Endothelial cell of umbilical vein (primary cell): ENCODE data around the gene PRPF8. TPM values are rescaled to one million over a fixed set of nuclear protein-coding genes. Genes with fewer than 3 reads are reported as not detected.
"Not testable (repeated sequence)": the region's sequence is repeated elsewhere in the genome, so short reads cannot be mapped to it uniquely, and the experiment has no call there.

Experiments used
- BruUV-seq: library from RNA; stranded (reverse); fragments of 400-500 nt; replicated peaks from 2 replicates; lab custom pipeline; 2021; lab: Mats Ljungman, UMichigan
- CTCF ChIA-PET: fragments of 300-600, 350-600 bp; sonication (Branson Sonifier 250); formaldehyde crosslinking; loops from one replicate; lab custom pipeline; 2021; ENCODE audit warnings: antibody characterized with exemption, inconsistent platforms; lab: Charles Lee
- POLR2A ChIA-PET: fragments of 300-600, 350-600 bp; sonication (Branson Sonifier 250); formaldehyde crosslinking; loops from one replicate; lab custom pipeline; 2021; ENCODE audit warnings: antibody characterized with exemption, inconsistent platforms; lab: Charles Lee
- DNase-seq: peaks from one replicate; pipeline ENCODE4 v3.0.0-alpha.2; 2011; ENCODE audit warnings: low read depth, low spot score
- FAIRE-seq: peaks from 2 replicates; lab custom pipeline; 2011; peaks lifted over from hg19 to GRCh38; lab: Jason Lieb, UNC
- H2AFZ ChIP-seq: 2 replicates; pipeline ENCODE4 v1.6.0; 2012; ENCODE audit warnings: low read depth, low read length, control low read depth, inconsistent platforms
- H3K27ac ChIP-seq: 2 replicates; pipeline ENCODE4 v1.5.1; 2011; ENCODE audit warnings: low read depth, mild to moderate bottlenecking, control low read depth, low read length, moderate library complexity; ENCODE audit not compliant: insufficient read depth
- H3K27me3 ChIP-seq, 2 experiments: 2 replicates each; pipeline versions ENCODE4 v1.6.0 to v1.6.1; 2011; ENCODE audit warnings: low read length in 2 of 2, mixed read lengths in 1 of 2; ENCODE audit not compliant: control insufficient read depth in 2 of 2, insufficient read depth in 2 of 2
- H3K36me3 ChIP-seq, 2 experiments: 2 replicates in 1 of 2; 3 replicates in 1 of 2; pipeline ENCODE4 v1.5.1; 2011; ENCODE audit warnings: low read length in 2 of 2, mild to moderate bottlenecking in 1 of 2, moderate library complexity in 1 of 2; ENCODE audit not compliant: control insufficient read depth in 2 of 2, insufficient read depth in 2 of 2; ENCODE audit errors: extremely low read depth in 1 of 2
- H3K4me1 ChIP-seq: 3 replicates; pipeline ENCODE4 v1.5.1; 2011; ENCODE audit warnings: mild to moderate bottlenecking, low read length; ENCODE audit not compliant: control insufficient read depth, insufficient read depth; ENCODE audit errors: extremely low read depth
- H3K4me2 ChIP-seq: 2 replicates; pipeline ENCODE4 v1.6.1; 2011; ENCODE audit warnings: low read length, control low read depth, mixed read lengths; ENCODE audit not compliant: insufficient read depth
- H3K4me3 ChIP-seq, 3 experiments: fragments of 200-600 bp in 1 of 3; sonication (generic), shearing (Covaris generic) in 1 of 3; replicated peaks in 1 of 3; 2 replicates each; pipeline ENCODE4 v1.5.1; 2011 to 2016; ENCODE audit warnings: control low read depth in 3 of 3, low read length in 3 of 3, mild to moderate bottlenecking in 2 of 3, inconsistent platforms in 1 of 3, low read depth in 1 of 3, moderate library complexity in 1 of 3; ENCODE audit not compliant: insufficient read depth in 1 of 3
- H3K79me2 ChIP-seq: 2 replicates; pipeline ENCODE4 v1.6.0; 2012; ENCODE audit warnings: low read length, inconsistent platforms; ENCODE audit not compliant: control insufficient read depth, insufficient read depth
- H3K9ac ChIP-seq: replicated peaks from 2 replicates; pipeline ENCODE3; 2011; ENCODE audit warnings: low read length, control low read depth; ENCODE audit not compliant: insufficient read depth; ENCODE audit errors: extremely low read depth
- H3K9me1 ChIP-seq: replicated peaks from 3 replicates; pipeline ENCODE4 v1.6.0; 2011; ENCODE audit warnings: mild to moderate bottlenecking, low read length; ENCODE audit not compliant: control insufficient read depth, insufficient read depth; ENCODE audit errors: extremely low read depth
- H3K9me3 ChIP-seq: replicated peaks from 2 replicates; pipeline ENCODE4 v1.5.1; 2012; ENCODE audit warnings: low read length, inconsistent platforms; ENCODE audit not compliant: control insufficient read depth, insufficient read depth
- H4K20me1 ChIP-seq: replicated peaks from 2 replicates; pipeline ENCODE3; 2011; ENCODE audit warnings: mild to moderate bottlenecking, low read length; ENCODE audit not compliant: control insufficient read depth, insufficient read depth; ENCODE audit errors: extremely low read depth
- EZH2 ChIP-seq: IDR thresholded peaks from 2 replicates; pipeline ENCODE4 v1.6.1; 2012; ENCODE audit warnings: borderline replicate concordance, low read depth, mild to moderate bottlenecking, moderate library complexity, low read length, inconsistent platforms; ENCODE audit not compliant: severe bottlenecking
- FOS ChIP-seq: IDR thresholded peaks from 2 replicates; pipeline ENCODE4 v1.6.1; 2011; ENCODE audit warnings: mild to moderate bottlenecking, low read length, moderate library complexity, borderline replicate concordance; ENCODE audit not compliant: insufficient read depth
- GATA2 ChIP-seq: IDR thresholded peaks from 2 replicates; pipeline ENCODE4 v1.7.0; 2011; ENCODE audit warnings: low read depth, mild to moderate bottlenecking, moderate library complexity, mixed read lengths, low read length; ENCODE audit not compliant: insufficient read length, insufficient read depth
- JUN ChIP-seq: IDR thresholded peaks from 2 replicates; pipeline ENCODE4 v1.6.1; 2011; ENCODE audit warnings: borderline replicate concordance, low read depth; ENCODE audit not compliant: insufficient read length, insufficient read depth
- MAX ChIP-seq: IDR thresholded peaks from 2 replicates; pipeline ENCODE4 v1.6.1; 2011; ENCODE audit not compliant: insufficient read depth, insufficient read length
- MYC ChIP-seq: IDR thresholded peaks from one replicate; pipeline ENCODE4 v1.6.1; 2011; ENCODE audit warnings: mild to moderate bottlenecking, low read depth, low read length
- POLR2A ChIP-seq: IDR thresholded peaks from 2 replicates; pipeline ENCODE4 v1.6.1; 2012; ENCODE audit warnings: low read depth, mild to moderate bottlenecking, control low read depth, low read length
- POLR2AphosphoS5 ChIP-seq: IDR thresholded peaks from 2 replicates; pipeline ENCODE4 v1.6.1; 2012; ENCODE audit warnings: low read depth, mild to moderate bottlenecking, control low read depth, low read length, moderate library complexity; ENCODE audit not compliant: insufficient read depth
- dilution Hi-C: fragments of 300-500 bp; cut with MboI; formaldehyde crosslinking; loops from one replicate; pipeline ENCODE4 v1.15.0; 2019; ENCODE audit warnings: low sequenced_read_pairs; ENCODE audit not compliant: extremely low pct_ligation_motif_present
- intact Hi-C: fragments of 100-400 bp; cut with micrococcal nuclease; formaldehyde crosslinking; loops from one replicate; pipeline ENCODE4 v1.10.0; 2022
- polyA plus RNA-seq, 4 experiments: library from polyadenylated mRNA; depleted of rRNA in 3 of 4; stranded (reverse) in 3 of 4; unstranded in 1 of 4; fragments of >200 nt; gene quantifications; 2 replicates each; pipeline versions ENCODE4 v1.2.1 to v1.2.3, GENCODE V29; 2011 to 2012; ENCODE audit warnings: missing spikeins in 1 of 4
- total RNA-seq: library from RNA; stranded (reverse); gene quantifications from 2 replicates; pipeline ENCODE4 v1.2.3, GENCODE V29; 2021
- TF ChIP-seq, protein P1 (sequence below), 2 donors: IDR thresholded peaks; 1 replicate in 1 of 2; 2 replicates in 1 of 2; pipeline ENCODE4 v1.5.1; 2011; ENCODE audit warnings: low read length in 2 of 2, mild to moderate bottlenecking in 2 of 2, moderate library complexity in 2 of 2, control low read depth in 1 of 2, inconsistent platforms in 1 of 2, low read depth in 1 of 2; ENCODE audit not compliant: insufficient read depth in 1 of 2; ENCODE audit errors: extremely low read depth in 1 of 2

The PRPF8 gene
- total and polyA plus RNA-seq, 2 donors (not counting 3 experiments of a cell fraction or from before 2014, with no cell fraction given), result 215 to 301 TPM

GRCh38 chr17:1673041-1673785, 11.5 kb downstream of the PRPF8 start:
- no peaks in the 10 kb centered on the region for H3K27me3 ChIP-seq
- CTCF ChIA-PET, result interaction anchor here (1.2 to 1.4 kb wide), 2 partner anchors 14 to 110 kb away, joined by 4 read pairs; no protein-coding TSS in a partner anchor
- H4K20me1 ChIP-seq, result no peaks in the 10 kb centered on the region
- H3K4me2 ChIP-seq, result no peak overlapping the region
- H3K36me3 ChIP-seq, result peaks cover 39 to 55% of the 10 kb centered on the region in 2 experiments
- no peaks in the 10 kb centered on the region for H3K9me3 ChIP-seq
- FAIRE-seq (no peak), DNase-seq (no peak)
- intact Hi-C loops, result no loop called here
- no peak for TF ChIP-seq FOS
- TF ChIP-seq POLR2A, result no peak
- TF ChIP-seq POLR2AphosphoS5, result no peak
- no peak for TF ChIP-seq GATA2
- TF ChIP-seq MAX, result no peak
- TF ChIP-seq MYC, result no peak
- TF ChIP-seq EZH2, result no peak
- TF ChIP-seq, protein P1, sequence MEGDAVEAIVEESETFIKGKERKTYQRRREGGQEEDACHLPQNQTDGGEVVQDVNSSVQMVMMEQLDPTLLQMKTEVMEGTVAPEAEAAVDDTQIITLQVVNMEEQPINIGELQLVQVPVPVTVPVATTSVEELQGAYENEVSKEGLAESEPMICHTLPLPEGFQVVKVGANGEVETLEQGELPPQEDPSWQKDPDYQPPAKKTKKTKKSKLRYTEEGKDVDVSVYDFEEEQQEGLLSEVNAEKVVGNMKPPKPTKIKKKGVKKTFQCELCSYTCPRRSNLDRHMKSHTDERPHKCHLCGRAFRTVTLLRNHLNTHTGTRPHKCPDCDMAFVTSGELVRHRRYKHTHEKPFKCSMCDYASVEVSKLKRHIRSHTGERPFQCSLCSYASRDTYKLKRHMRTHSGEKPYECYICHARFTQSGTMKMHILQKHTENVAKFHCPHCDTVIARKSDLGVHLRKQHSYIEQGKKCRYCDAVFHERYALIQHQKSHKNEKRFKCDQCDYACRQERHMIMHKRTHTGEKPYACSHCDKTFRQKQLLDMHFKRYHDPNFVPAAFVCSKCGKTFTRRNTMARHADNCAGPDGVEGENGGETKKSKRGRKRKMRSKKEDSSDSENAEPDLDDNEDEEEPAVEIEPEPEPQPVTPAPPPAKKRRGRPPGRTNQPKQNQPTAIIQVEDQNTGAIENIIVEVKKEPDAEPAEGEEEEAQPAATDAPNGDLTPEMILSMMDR (IDR thresholded peaks at IDR 0.05; ENCODE audit: extremely low read depth in 1 of 2, insufficient read depth in 1 of 2, low read depth in 1 of 2, low read length in 2 of 2), result no peak
- no peak for TF ChIP-seq JUN
- no peak overlapping the region for H2AFZ ChIP-seq
- H3K4me3 ChIP-seq, result no peak overlapping the region
- no peak overlapping the region for H3K9ac ChIP-seq
- POLR2A ChIA-PET, result no interaction called here
- no peak overlapping the region for H3K27ac ChIP-seq
- peaks cover 6% of the 10 kb centered on the region for H3K79me2 ChIP-seq
- no peaks in the 10 kb centered on the region for H3K4me1 ChIP-seq
- no peaks in the 10 kb centered on the region for H3K9me1 ChIP-seq
- dilution Hi-C loops, result no loop called here
- BruUV-seq, result TSS peak; percentile 11

GRCh38 chr17:1663934-1664333, 20.7 kb downstream of the PRPF8 start:
- H3K9me1 ChIP-seq, H3K4me3 ChIP-seq, POLR2A ChIA-PET, CTCF ChIA-PET, H3K27ac ChIP-seq, BruUV-seq, H3K9ac ChIP-seq, H3K27me3 ChIP-seq, H3K4me1 ChIP-seq, H3K9me3 ChIP-seq, DNase-seq, H4K20me1 ChIP-seq, FAIRE-seq, H2AFZ ChIP-seq, dilution Hi-C loops, intact Hi-C loops, H3K4me2 ChIP-seq: not testable (repeated sequence)
- peaks cover 40 to 43% of the 10 kb centered on the region in 2 experiments for H3K36me3 ChIP-seq
- peaks cover 17% of the 10 kb centered on the region for H3K79me2 ChIP-seq
